GM21529 (cell line): ENCODE data around the gene ACTL10.

Experiments
- ATAC-seq: cut with Tn5 transposase; IDR thresholded peaks from one replicate; pipeline ENCODE4 v1.9.1; 2021; ENCODE audit not compliant: unreplicated experiment

Gene ACTL10

GRCh38 chr20:33663161-33664084 lies 3.3 kb upstream of the ACTL10 start:
- peak; percentile 48 for ATAC-seq

- no peak for ATAC-seq
These were observed 2.5 kb upstream of the ACTL10 start for GRCh38 chr20:33664085-33664761.

GRCh38 chr20:33664762-33665144 lies 2.0 kb upstream of the ACTL10 start:
- ATAC-seq, result no peak

GRCh38 chr20:33667245-33667675 lies 517 bp downstream of the ACTL10 start:
- peak; percentile 13 for ATAC-seq

- ATAC-seq, result peak; percentile 29
These were observed 1.1 kb downstream of the ACTL10 start for GRCh38 chr20:33667676-33668465.

- ATAC-seq, result no peak
These were observed 1.9 kb downstream of the ACTL10 start for GRCh38 chr20:33668466-33669155.

GRCh38 chr20:33669224-33669623 lies 2.5 kb downstream of the ACTL10 start:
- no peak for ATAC-seq

GRCh38 chr20:33669873-33670640 lies 3.3 kb downstream of the ACTL10 start:
- no peak for ATAC-seq

GRCh38 chr20:33670715-33671499 lies 4.2 kb downstream of the ACTL10 start:
- no peak for ATAC-seq

GRCh38 chr20:33671573-33672288 lies 5.0 kb downstream of the ACTL10 start:
- ATAC-seq, result no peak

- ATAC-seq, result no peak
These were observed 5.8 kb downstream of the ACTL10 start for GRCh38 chr20:33672426-33673113.

- ATAC-seq, result no peak
These were observed 6.3 kb downstream of the ACTL10 start for GRCh38 chr20:33673114-33673409.

- peak; percentile 33 for ATAC-seq
These were observed 6.9 kb downstream of the ACTL10 start for GRCh38 chr20:33673410-33674293.

GRCh38 chr20:33674294-33675135 lies 7.8 kb downstream of the ACTL10 start, which contains the start of gene NECAB3:
TSS of gene NECAB3 (minus strand) at chr20:33674428. CDS start at chr20:33674352, 76 bp downstream.
- ATAC-seq, result peak; percentile 59

- no peak for ATAC-seq
These were observed 8.6 kb downstream of the ACTL10 start for GRCh38 chr20:33675136-33675959.
